Type B pancreatic cell (in vitro differentiated cells): ENCODE measurements around the gene PRR20G. TPM values are rescaled to one million over a fixed set of nuclear protein-coding genes. Genes with fewer than 3 reads are reported as not detected.

ENCODE experiments used
- DNase-seq: peaks from one replicate; pipeline ENCODE4 v3.0.0; 2021; ENCODE audit warnings: mixed read lengths; ENCODE audit not compliant: unreplicated experiment; ENCODE audit errors: extremely low spot score
- H3K27ac Mint-ChIP-seq: 2 replicates; pipeline ENCODE4 v1.8.0; 2021; ENCODE audit warnings: mild to moderate bottlenecking, mixed read lengths
- H3K27me3 Mint-ChIP-seq: 2 replicates; pipeline ENCODE4 v1.8.0; 2021; ENCODE audit warnings: mixed read lengths
- H3K36me3 Mint-ChIP-seq: 2 replicates; pipeline ENCODE4 v1.8.0; 2021; ENCODE audit warnings: mixed read lengths
- H3K4me1 Mint-ChIP-seq: one replicate; pipeline ENCODE4 v1.8.0; 2021; ENCODE audit warnings: mixed read lengths; ENCODE audit not compliant: unreplicated experiment
- H3K4me3 Mint-ChIP-seq: 2 replicates; pipeline ENCODE4 v1.8.0; 2021; ENCODE audit warnings: mild to moderate bottlenecking, mixed read lengths
- H3K9me3 Mint-ChIP-seq: 2 replicates; pipeline ENCODE4 v1.8.0; 2021; ENCODE audit warnings: mixed read lengths
- CTCF ChIP-seq: fragments of 200-600 bp; sonication (generic); conservative IDR thresholded peaks from 2 replicates; pipeline ENCODE4 v1.5.0; 2021; ENCODE audit warnings: antibody characterized with exemption, mild to moderate bottlenecking
- total RNA-seq: library from RNA; stranded (reverse); gene quantifications from 2 replicates; pipeline ENCODE4 v1.2.1, GENCODE V29; 2021; ENCODE audit warnings: low replicate concordance

Gene PRR20G
- total RNA-seq, 1 donor from 2014 or later = not detected

DNA sequence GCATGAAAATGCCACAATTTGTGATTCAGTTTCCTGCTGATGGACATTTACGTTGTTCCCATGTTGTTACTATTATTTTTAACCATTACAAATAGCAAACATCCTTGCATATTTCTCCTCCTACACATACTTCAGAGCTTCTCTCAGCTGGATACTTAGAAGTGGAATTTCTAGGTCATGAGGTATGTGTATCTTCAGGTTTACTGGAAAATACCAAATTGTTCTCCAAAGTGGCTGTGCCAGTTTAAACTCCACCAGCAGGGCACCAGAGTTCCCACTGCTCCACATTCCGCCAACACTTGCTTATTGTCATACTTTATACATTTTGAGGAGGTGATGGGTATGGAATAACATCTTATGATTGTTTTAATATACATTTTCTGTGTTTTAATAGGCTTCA is 49.2 kb downstream of the PRR20G start:
- Mint-ChIP-seq H3K27ac (no peak overlapping the region), H3K4me1 (no peaks in the 10 kb centered on the region), H3K9me3 (no peaks in the 10 kb centered on the region), H3K4me3 (no peak overlapping the region), H3K27me3 (peaks cover 35% of the 10 kb centered on the region), H3K36me3 (no peaks in the 10 kb centered on the region)
- TF ChIP-seq CTCF = no peak
- DNase-seq = no peak

DNA sequence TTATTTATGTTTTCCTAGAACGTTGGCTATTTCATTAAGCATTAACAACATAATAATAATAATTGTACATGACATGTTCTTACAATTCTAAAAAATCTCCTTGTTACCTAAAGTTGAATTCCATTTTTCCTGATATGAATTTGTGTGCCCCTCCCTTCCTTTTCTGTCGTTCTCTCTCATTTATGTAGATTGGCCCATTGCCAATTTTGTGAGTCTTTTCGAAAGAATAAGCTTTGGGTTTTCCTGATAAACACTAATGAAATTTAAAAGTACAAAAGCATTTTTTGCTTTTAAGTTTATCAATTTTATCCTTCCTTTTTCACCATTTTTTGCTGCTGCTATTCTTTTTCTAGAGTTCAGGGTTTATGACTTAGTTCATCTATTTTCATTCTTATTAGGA is 50.0 kb downstream of the PRR20G start:
- DNase-seq = no peak
- Mint-ChIP-seq H3K4me3 (no peak overlapping the region), H3K9me3 (no peaks in the 10 kb centered on the region), H3K4me1 (no peaks in the 10 kb centered on the region), H3K36me3 (no peaks in the 10 kb centered on the region), H3K27me3 (peaks cover 38% of the 10 kb centered on the region), H3K27ac (no peak overlapping the region)
- no peak for TF ChIP-seq CTCF

DNA sequence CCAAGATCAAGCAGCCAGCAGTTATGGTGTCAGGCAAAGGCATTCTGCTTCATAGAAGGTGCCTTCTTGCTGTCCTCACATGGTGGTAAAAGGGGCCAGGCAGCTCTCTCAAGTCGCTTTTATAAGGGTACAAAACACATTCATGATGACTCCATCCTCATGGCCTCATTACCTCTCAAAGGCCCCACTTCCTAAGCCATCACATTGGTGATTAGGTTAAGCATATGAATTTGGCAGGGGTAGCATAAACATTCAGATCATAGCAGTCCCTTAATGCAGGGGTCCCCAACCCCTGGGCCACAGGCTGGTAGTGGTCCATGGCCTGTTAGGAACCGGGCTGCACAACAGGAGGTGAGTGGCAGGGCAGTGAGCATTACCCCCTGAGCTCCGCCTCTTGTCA is 52.1 kb downstream of the PRR20G start:
- no peaks in the 10 kb centered on the region for H3K9me3 Mint-ChIP-seq
- peaks cover 34% of the 10 kb centered on the region for H3K27me3 Mint-ChIP-seq
- no peaks in the 10 kb centered on the region for H3K4me1 Mint-ChIP-seq
- H3K27ac Mint-ChIP-seq = no peak overlapping the region
- no peaks in the 10 kb centered on the region for H3K36me3 Mint-ChIP-seq
- TF ChIP-seq CTCF = no peak
- DNase-seq = no peak
- no peak overlapping the region for H3K4me3 Mint-ChIP-seq

GRCh38 chr3:127234778-127235177 is 53.1 kb downstream of the PRR20G start:
- H3K9me3 Mint-ChIP-seq = no peaks in the 10 kb centered on the region
- no peak overlapping the region for H3K4me3 Mint-ChIP-seq
- H3K4me1 Mint-ChIP-seq = no peaks in the 10 kb centered on the region
- H3K27me3 Mint-ChIP-seq = peaks cover 31% of the 10 kb centered on the region
- no peaks in the 10 kb centered on the region for H3K36me3 Mint-ChIP-seq
- no peak overlapping the region for H3K27ac Mint-ChIP-seq
- no peak for DNase-seq
- TF ChIP-seq CTCF = no peak

Other genes starting within 250 kb of the PRR20G start
- gene PRR23E, start 94.9 kb downstream of the PRR20G start, total RNA-seq = not detected in 2 replicates